Activated naive CD4-positive, alpha-beta T cell treated with anti-CD3 and anti-CD28 coated beads, Interleukin-2, amount 50 U/mL, for 16 hours (primary cell): ENCODE data around the gene SMG6.
"Not testable (repeated sequence)": the region's sequence is repeated elsewhere in the genome, so short reads cannot be mapped to it uniquely, and the experiment has no call there.

ENCODE experiments used
- DNase-seq: peaks from one replicate; pipeline ENCODE4 v3.0.0-alpha.2; 2020

The SMG6 gene

GRCh38 chr17:2019723-2020122 lies 283.9 kb downstream of the SMG6 start:
- DNase-seq: no peak

DNA sequence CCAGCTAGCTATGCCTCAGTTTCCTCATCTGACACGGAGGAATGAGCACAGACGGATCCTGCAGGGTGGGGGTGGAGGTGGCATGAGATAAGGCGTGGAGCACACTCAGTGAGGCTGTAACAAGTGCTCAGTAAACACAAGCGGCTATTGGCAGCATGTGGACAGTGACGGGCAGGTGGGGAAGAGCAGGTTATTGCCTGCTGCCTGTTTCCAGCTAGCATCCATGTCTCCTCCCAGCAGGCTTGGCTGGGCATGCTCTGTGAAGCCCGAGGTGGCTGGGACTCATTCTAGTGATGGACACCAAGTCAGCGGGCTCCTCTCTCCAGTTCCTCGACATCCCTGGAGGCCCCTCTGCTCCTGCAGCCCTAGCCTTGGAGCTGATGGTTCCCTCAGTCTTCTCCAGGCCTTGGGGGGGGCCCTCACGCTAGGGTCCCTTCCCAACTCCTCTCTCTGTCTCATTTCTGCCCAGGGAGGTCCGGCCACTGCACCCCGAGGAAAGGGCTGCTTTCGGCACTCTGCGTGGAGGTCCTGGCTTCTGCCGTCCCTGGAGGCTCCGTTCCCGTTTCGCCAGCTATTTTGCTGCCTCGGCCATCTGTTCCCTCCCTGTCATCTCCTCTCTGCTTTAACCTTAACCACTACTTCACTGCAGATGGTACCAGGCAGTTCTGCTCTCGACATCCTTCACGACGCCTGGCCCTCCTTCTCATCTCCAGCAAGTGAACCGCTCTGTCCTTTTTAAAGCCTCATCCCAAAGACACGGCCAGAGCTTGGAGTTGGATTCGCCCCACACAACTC lies 284.7 kb downstream of the SMG6 start:
- DNase-seq: no peak

DNA sequence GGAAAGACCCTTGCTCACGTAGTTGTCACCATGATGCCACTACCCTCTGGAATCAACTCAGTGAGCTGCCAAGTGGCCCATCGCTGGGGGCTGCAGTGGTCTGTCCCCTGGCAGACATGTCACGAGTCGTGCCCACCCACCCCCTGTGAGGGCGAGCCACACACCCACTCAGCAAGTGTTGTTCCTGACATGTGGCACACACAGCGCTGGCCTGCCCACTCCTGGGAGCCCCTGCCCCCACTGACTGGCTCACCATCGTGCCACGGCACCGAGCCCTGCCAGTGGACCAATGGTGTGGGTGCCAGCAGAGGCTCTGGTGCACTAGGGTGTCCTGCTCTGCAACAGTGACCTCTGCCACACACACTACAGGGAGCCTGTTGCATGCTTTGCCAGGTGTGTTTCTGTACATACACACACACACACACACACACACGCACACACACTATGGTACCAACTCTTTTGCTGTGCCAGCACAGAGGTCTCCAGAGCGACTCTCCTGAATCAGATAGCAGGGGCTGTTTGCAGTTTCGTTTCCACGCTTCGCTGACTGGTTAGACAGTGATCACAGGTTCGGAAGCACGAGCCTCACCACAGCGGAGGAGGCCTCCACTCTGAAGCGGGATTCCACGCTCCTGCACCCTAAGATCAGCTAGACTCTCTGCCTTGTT lies 286.2 kb downstream of the SMG6 start:
- DNase-seq: no peak

DNA sequence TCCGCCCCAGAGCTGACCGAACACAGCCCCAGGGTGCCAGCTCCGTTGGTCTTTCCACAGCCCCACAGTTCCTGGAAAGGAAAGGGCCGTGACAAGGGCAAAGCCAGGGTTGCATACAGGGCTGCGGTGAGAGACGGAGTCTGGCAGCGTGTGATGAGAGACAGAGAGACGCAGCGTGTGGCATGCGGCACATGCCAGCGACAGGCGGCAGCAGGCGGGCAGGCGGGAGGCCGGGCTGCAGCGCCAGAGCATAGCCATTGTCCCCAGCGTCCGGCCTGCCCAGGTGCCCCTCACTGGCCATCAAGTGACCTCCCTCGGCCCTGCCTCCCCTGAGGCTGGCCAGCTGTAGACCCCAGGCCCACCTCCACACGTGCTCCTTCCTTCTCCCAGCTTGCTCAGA lies 287.1 kb downstream of the SMG6 start:
- no peak for DNase-seq

DNA sequence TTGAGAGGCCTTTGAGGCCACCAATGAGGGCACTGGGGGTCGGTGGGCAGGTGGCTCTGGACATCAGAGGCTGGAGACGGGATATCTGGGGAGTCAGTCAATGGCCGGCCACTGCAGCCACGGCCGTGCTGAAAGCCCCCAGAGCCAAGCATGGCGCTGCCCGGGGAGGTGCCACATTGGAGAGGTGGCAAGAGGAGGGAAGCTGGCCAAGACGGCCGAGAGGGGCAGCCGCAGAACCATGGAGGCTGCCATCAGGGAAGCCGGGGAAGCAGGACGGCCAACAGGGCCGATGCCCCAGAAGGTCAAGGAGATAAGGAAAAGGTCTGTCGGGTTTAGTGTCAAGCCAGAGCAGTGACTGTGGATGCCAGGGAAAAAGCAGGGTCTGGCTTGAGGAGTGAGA lies 288.3 kb downstream of the SMG6 start:
- DNase-seq: no peak

GRCh38 chr17:2013994-2014317 lies 289.6 kb downstream of the SMG6 start:
- DNase-seq: no peak

- DNase-seq: not testable (repeated sequence)
Observed at GRCh38 chr17:2013220-2013993, 290.2 kb downstream of the SMG6 start.

DNA sequence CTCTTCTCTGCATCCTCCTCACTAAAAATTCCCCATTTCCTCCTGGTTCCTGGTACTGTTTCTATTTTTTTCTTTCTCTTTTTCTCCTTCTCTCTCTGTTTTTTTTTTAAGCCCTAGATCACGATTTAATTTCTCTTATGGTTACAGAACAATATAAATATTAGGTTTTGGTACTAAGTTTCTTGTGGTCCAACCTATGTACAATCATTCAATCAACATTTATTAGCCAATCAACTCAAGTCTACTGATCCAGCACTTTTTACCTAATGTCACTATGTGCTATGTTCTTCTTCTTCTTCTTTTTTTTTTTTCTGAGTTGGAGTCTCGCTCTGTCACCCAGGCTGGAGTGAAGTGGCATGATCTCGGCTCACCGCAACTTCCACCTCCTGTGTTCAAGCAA lies 291.1 kb downstream of the SMG6 start:
- no peak for DNase-seq

- DNase-seq: no peak
Observed at GRCh38 chr17:2011411-2012371, 291.9 kb downstream of the SMG6 start.
